Spleen (tissue), 11 donors: ENCODE data around the gene PPTC7. TPM values are rescaled to one million over a fixed set of nuclear protein-coding genes. Genes with fewer than 3 reads are reported as not detected.

Experiments used
- DNase-seq: peaks from one replicate; pipeline ENCODE4 v3.0.0-alpha.2; 2020
- H3K27ac ChIP-seq, 8 donors: fragments of 200-600 bp; sonication (generic) in 7 of 8; 1 replicate in 4 of 8; 2 replicates in 4 of 8; pipeline versions ENCODE4 v1.5.0 to v1.8.0; 2016 to 2021; ENCODE audit warnings: inconsistent platforms in 4 of 8, mild to moderate bottlenecking in 4 of 8, moderate library complexity in 1 of 8
- H3K27me3 ChIP-seq, 7 donors: fragments of 200-600 bp; sonication (generic) in 6 of 7; replicated peaks in 1 of 7; 1 replicate in 4 of 7; 2 replicates in 3 of 7; pipeline versions ENCODE4 v1.5.0 to v1.8.0; 2016 to 2021; ENCODE audit warnings: inconsistent platforms in 3 of 7, mild to moderate bottlenecking in 1 of 7
- H3K36me3 ChIP-seq, 6 donors: fragments of 200-600 bp; sonication (generic) in 5 of 6; 1 replicate in 4 of 6; 2 replicates in 2 of 6; pipeline versions ENCODE4 v1.5.0 to v1.8.0; 2016 to 2021; ENCODE audit warnings: inconsistent platforms in 2 of 6
- H3K4me1 ChIP-seq, 6 donors: fragments of 200-600 bp; sonication (generic) in 5 of 6; 1 replicate in 3 of 6; 2 replicates in 3 of 6; pipeline versions ENCODE4 v1.5.0 to v1.8.0; 2016 to 2021; ENCODE audit warnings: inconsistent platforms in 3 of 6
- H3K4me3 ChIP-seq, 8 donors: fragments of 200-600 bp; sonication (generic) in 7 of 8; 1 replicate in 4 of 8; 2 replicates in 4 of 8; pipeline versions ENCODE4 v1.5.0 to v1.8.0; 2016 to 2021; ENCODE audit warnings: inconsistent platforms in 4 of 8, mild to moderate bottlenecking in 4 of 8, moderate library complexity in 2 of 8
- H3K9me3 ChIP-seq, 8 donors: fragments of 200-600 bp; sonication (generic) in 7 of 8; 1 replicate in 4 of 8; 2 replicates in 4 of 8; pipeline versions ENCODE4 v1.5.0 to v1.8.0; 2016 to 2021; ENCODE audit warnings: inconsistent platforms in 4 of 8
- CTCF ChIP-seq, 11 experiments: fragments of 200-600 bp in 7 of 11; fragments of 450-650 bp in 4 of 11; sonication (generic) in 4 of 11; IDR thresholded peaks in 8 of 11; conservative IDR thresholded peaks in 3 of 11; 1 replicate in 7 of 11; 2 replicates in 4 of 11; pipeline versions ENCODE4 v1.4.0 to v1.8.0; 2016 to 2021; ENCODE audit warnings: antibody characterized with exemption in 11 of 11, inconsistent platforms in 4 of 11, mild to moderate bottlenecking in 1 of 11
- POLR2A ChIP-seq, 3 donors: fragments of 450-650 bp; IDR thresholded peaks; one replicate each; pipeline ENCODE4 v1.5.1; 2017; ENCODE audit warnings: antibody characterized with exemption in 3 of 3, mild to moderate bottlenecking in 1 of 3
- POLR2AphosphoS5 ChIP-seq, 3 donors: sonication (generic); formaldehyde crosslinking; IDR thresholded peaks; one replicate each; pipeline ENCODE4 v1.5.1; 2017; ENCODE audit warnings: antibody characterized with exemption in 3 of 3
- WGBS, 5 donors: extraction: QIAGEN DNeasy Blood & Tissue Kit in 3 of 5; methylation state at CpG; one replicate each; pipeline versions ENCODE4 v1.1.5 to v1.1.7; 2013 to 2018; 5-methylcytosine and 5-hydroxymethylcytosine counted together
- intact Hi-C: fragments of 100-400 bp; cut with DNase I; formaldehyde crosslinking; loops from one replicate; pipeline ENCODE4 v1.15.0; 2023; ENCODE audit warnings: low total_unique reads
- polyA plus RNA-seq, 3 donors: library from polyadenylated mRNA; stranded (reverse); fragments of 200-250 nt; gene quantifications; one replicate each; pipeline ENCODE4 v1.2.1, GENCODE V29; 2013
- total RNA-seq, 7 donors: library from RNA; depleted of rRNA in 3 of 7; stranded (reverse); fragments of >200 nt in 3 of 7; fragmentation: NEBNext Ultra II Directional in 4 of 7; extraction: Animal tissue kit (Norgen Biotek cat#: 25700) in 4 of 7; gene quantifications; one replicate each; pipeline versions ENCODE4 v1.1.0 to v1.2.1, GENCODE V29; 2016 to 2021
- donor health status: healthy with polysubstance abuse.
- donor health status: DM: no; HTN: no; CAD: no; lungs with moderate emphysema.
- donor health status: DM: no; HTN: no; CAD: no.
- donor health status: Bipolar disorder and iron deficiency.
- donor health status: healthy.
- donor health status: DM: no; HTN: no; CAD: no.
- donor health status: DM: yes; HTN: yes; CAD: no.

PPTC7 gene
- total and polyA plus RNA-seq, 10 donors, result 7.5 to 27.3 (median 23.5) TPM

GRCh38 chr12:110534811-110535210, 48.3 kb downstream of the PPTC7 start:
- H3K4me3 ChIP-seq, result no peak overlapping the region
- peaks cover 0 to 5% (median 0%) of the 10 kb centered on the region in 6 donors for H3K4me1 ChIP-seq
- TF ChIP-seq POLR2A (IDR thresholded peaks at IDR 0.05), result no peak
- no peak for TF ChIP-seq CTCF (IDR thresholded peaks at IDR 0.05 in 8 of 11, conservative IDR thresholded peaks at IDR 0.05 in 3 of 11)
- no peak for TF ChIP-seq POLR2AphosphoS5 (IDR thresholded peaks at IDR 0.05)
- DNase-seq, result no peak
- H3K27ac ChIP-seq, result no peak overlapping the region
- H3K36me3 ChIP-seq, result peaks cover 0 to 100% (median 53%) of the 10 kb centered on the region in 6 donors
- intact Hi-C loops, result no loop called here
- no peaks in the 10 kb centered on the region for H3K9me3 ChIP-seq
- WGBS, 5 donors, result 91 to 96% (median 93%) methylated on average over 6 of the region's 6 CpGs
- H3K27me3 ChIP-seq, result no peaks in the 10 kb centered on the region

DNA sequence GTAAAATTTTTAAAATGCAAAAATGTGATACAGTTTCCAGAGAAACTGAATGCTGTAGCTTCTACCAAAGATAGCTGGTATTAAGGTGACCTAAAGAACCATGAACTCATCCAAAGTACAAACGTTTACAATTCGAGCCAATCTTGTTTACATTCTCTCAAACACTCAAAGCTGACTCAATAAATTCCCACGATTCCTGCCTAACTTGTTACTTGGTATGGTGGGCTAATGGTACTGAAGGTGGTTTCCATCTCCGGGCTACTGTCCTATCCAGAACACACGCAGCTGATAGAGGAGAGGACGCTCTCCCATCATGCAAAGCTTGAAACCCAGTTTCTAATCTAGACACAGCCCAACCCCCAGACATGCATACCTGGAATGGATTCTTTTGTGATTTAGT, 49.5 kb downstream of the PPTC7 start:
- TF ChIP-seq POLR2AphosphoS5 (IDR thresholded peaks at IDR 0.05) (no peak), CTCF (IDR thresholded peaks at IDR 0.05 in 8 of 11, conservative IDR thresholded peaks at IDR 0.05 in 3 of 11) (no peak), POLR2A (IDR thresholded peaks at IDR 0.05) (no peak)
- H3K4me3 ChIP-seq, result no peak overlapping the region
- WGBS, 5 donors, result 71 to 86% (median 83%) methylated on average over 6 of the region's 6 CpGs
- no peak for DNase-seq
- H3K36me3 ChIP-seq, result peaks cover 0 to 98% (median 44%) of the 10 kb centered on the region in 6 donors
- intact Hi-C loops, result no loop called here
- H3K27me3 ChIP-seq, result no peaks in the 10 kb centered on the region
- H3K4me1 ChIP-seq, result no peaks in the 10 kb centered on the region
- H3K27ac ChIP-seq, result no peak overlapping the region
- no peaks in the 10 kb centered on the region for H3K9me3 ChIP-seq

DNA sequence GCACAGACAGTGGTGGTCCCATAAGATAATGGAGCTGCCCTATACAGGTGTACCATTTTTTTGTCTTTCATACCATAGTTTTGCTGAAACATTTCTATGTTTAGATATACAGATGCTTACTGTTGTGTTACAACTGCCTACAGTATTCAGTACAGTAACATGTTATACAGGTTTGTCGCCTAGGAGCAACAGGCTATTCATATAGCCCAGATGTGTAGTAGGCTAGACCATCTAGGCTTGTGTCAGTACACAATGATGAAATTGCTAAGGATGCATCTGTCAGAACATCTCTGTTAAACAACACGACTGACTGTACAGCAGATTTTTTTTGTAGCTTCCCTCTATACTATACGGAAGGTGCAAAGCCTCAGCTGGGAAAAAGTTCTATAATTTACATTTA, 50.5 kb downstream of the PPTC7 start:
- no peak overlapping the region for H3K27ac ChIP-seq
- no peaks in the 10 kb centered on the region for H3K4me1 ChIP-seq
- H3K4me3 ChIP-seq, result no peak overlapping the region
- no peak for DNase-seq
- TF ChIP-seq POLR2AphosphoS5 (IDR thresholded peaks at IDR 0.05) (no peak), CTCF (IDR thresholded peaks at IDR 0.05 in 8 of 11, conservative IDR thresholded peaks at IDR 0.05 in 3 of 11) (no peak), POLR2A (IDR thresholded peaks at IDR 0.05) (no peak)
- H3K36me3 ChIP-seq, result peaks cover 0 to 89% (median 38%) of the 10 kb centered on the region in 6 donors
- no peaks in the 10 kb centered on the region for H3K27me3 ChIP-seq
- WGBS, 5 donors, result 78 to 84% (median 82%) methylated on average over 3 of the region's 3 CpGs
- no peaks in the 10 kb centered on the region for H3K9me3 ChIP-seq
- intact Hi-C loops, result no loop called here

GRCh38 chr12:110531741-110532333, 51.3 kb downstream of the PPTC7 start:
- H3K9me3 ChIP-seq, result no peaks in the 10 kb centered on the region
- H3K27me3 ChIP-seq, result no peaks in the 10 kb centered on the region
- intact Hi-C loops, result no loop called here
- H3K27ac ChIP-seq, result no peak overlapping the region
- peaks cover 0 to 81% (median 31%) of the 10 kb centered on the region in 6 donors for H3K36me3 ChIP-seq
- TF ChIP-seq POLR2AphosphoS5 (IDR thresholded peaks at IDR 0.05), result no peak
- no peak for TF ChIP-seq CTCF (IDR thresholded peaks at IDR 0.05 in 8 of 11, conservative IDR thresholded peaks at IDR 0.05 in 3 of 11)
- TF ChIP-seq POLR2A (IDR thresholded peaks at IDR 0.05), result no peak
- no peak overlapping the region for H3K4me3 ChIP-seq
- 60 to 74% (median 61%) methylated on average over 2 of the region's 2 CpGs for WGBS, 5 donors
- no peaks in the 10 kb centered on the region for H3K4me1 ChIP-seq
- no peak for DNase-seq
